Progenitor cell of endocrine pancreas (in vitro differentiated cells): Measurements from ENCODE around the gene LRRFIP1. TPM values are rescaled to one million over a fixed set of nuclear protein-coding genes. Genes with fewer than 3 reads are reported as not detected.

Experiments used
- DNase-seq: peaks from one replicate; pipeline ENCODE4 v3.0.0; 2021; ENCODE audit warnings: low spot score; ENCODE audit not compliant: unreplicated experiment
- H3K27ac Mint-ChIP-seq: 2 replicates; pipeline ENCODE4 v1.8.0; 2021; ENCODE audit warnings: mild to moderate bottlenecking, moderate library complexity, mixed read lengths
- H3K27me3 Mint-ChIP-seq: 2 replicates; pipeline ENCODE4 v1.8.0; 2021; ENCODE audit warnings: mixed read lengths
- H3K36me3 Mint-ChIP-seq: 2 replicates; pipeline ENCODE4 v1.8.0; 2022; ENCODE audit warnings: mixed read lengths; ENCODE audit not compliant: insufficient read depth
- H3K4me1 Mint-ChIP-seq: 2 replicates; pipeline ENCODE4 v1.8.0; 2021; ENCODE audit warnings: low read depth, mixed read lengths
- H3K4me3 Mint-ChIP-seq: 2 replicates; pipeline ENCODE4 v1.8.0; 2021; ENCODE audit warnings: low read depth, mild to moderate bottlenecking, moderate library complexity, mixed read lengths
- H3K9me3 Mint-ChIP-seq: 2 replicates; pipeline ENCODE4 v1.8.0; 2021; ENCODE audit warnings: low read depth, mixed read lengths
- CTCF ChIP-seq: fragments of 200-600 bp; sonication (generic); IDR thresholded peaks from one replicate; pipeline ENCODE4 v1.5.0; 2021; ENCODE audit warnings: antibody characterized with exemption, mild to moderate bottlenecking; ENCODE audit not compliant: unreplicated experiment
- total RNA-seq: library from RNA; stranded (reverse); gene quantifications from 2 replicates; pipeline ENCODE4 v1.2.1, GENCODE V29; 2021

Gene LRRFIP1
- total RNA-seq, 1 donor from 2014 or later = 68.6 TPM

GRCh38 chr2:237732070-237732469 is 104.7 kb downstream of the LRRFIP1 start:
- H3K4me3 Mint-ChIP-seq = peak overlapping the region; percentile 10
- H3K4me1 Mint-ChIP-seq = peaks cover 62% of the 10 kb centered on the region
- H3K27ac Mint-ChIP-seq = peak overlapping the region; percentile 57

GRCh38 chr2:237732790-237733381 is 105.5 kb downstream of the LRRFIP1 start:
- peaks cover 60% of the 10 kb centered on the region for H3K4me1 Mint-ChIP-seq
- H3K27me3 Mint-ChIP-seq = no peaks in the 10 kb centered on the region
- no peak for DNase-seq
- H3K4me3 Mint-ChIP-seq = peak overlapping the region; percentile 27
- H3K9me3 Mint-ChIP-seq = no peaks in the 10 kb centered on the region
- H3K27ac Mint-ChIP-seq = peak overlapping the region; percentile 94
- peaks cover 6% of the 10 kb centered on the region for H3K36me3 Mint-ChIP-seq
- TF ChIP-seq CTCF = no peak

More at GRCh38 chr2:237732070-237732469, 104.7 kb downstream of the LRRFIP1 start:
- peaks cover 5% of the 10 kb centered on the region for H3K36me3 Mint-ChIP-seq
- TF ChIP-seq CTCF = no peak
- DNase-seq = no peak
- no peaks in the 10 kb centered on the region for H3K27me3 Mint-ChIP-seq
- no peaks in the 10 kb centered on the region for H3K9me3 Mint-ChIP-seq

GRCh38 chr2:237733677-237734300 is 106.4 kb downstream of the LRRFIP1 start:
- Mint-ChIP-seq H3K27ac (peak overlapping the region; percentile 94), H3K36me3 (peaks cover 9% of the 10 kb centered on the region), H3K4me3 (peak overlapping the region; percentile 27), H3K4me1 (peaks cover 58% of the 10 kb centered on the region), H3K9me3 (no peaks in the 10 kb centered on the region), H3K27me3 (no peaks in the 10 kb centered on the region)
- DNase-seq = no peak
- no peak for TF ChIP-seq CTCF

- peaks cover 57% of the 10 kb centered on the region for H3K4me1 Mint-ChIP-seq
- H3K36me3 Mint-ChIP-seq = peaks cover 11% of the 10 kb centered on the region
- no peaks in the 10 kb centered on the region for H3K9me3 Mint-ChIP-seq
- DNase-seq = no peak
- H3K4me3 Mint-ChIP-seq = no peak overlapping the region
- no peak for TF ChIP-seq CTCF
- H3K27ac Mint-ChIP-seq = peak overlapping the region; percentile 67
- H3K27me3 Mint-ChIP-seq = no peaks in the 10 kb centered on the region
Measured at GRCh38 chr2:237734905-237735623, 107.7 kb downstream of the LRRFIP1 start.

- peaks cover 11% of the 10 kb centered on the region for H3K36me3 Mint-ChIP-seq
- H3K4me1 Mint-ChIP-seq = peaks cover 59% of the 10 kb centered on the region
- no peak for DNase-seq
- H3K27ac Mint-ChIP-seq = no peak overlapping the region
- H3K4me3 Mint-ChIP-seq = no peak overlapping the region
- H3K27me3 Mint-ChIP-seq = no peaks in the 10 kb centered on the region
- no peaks in the 10 kb centered on the region for H3K9me3 Mint-ChIP-seq
- TF ChIP-seq CTCF = no peak
Measured at GRCh38 chr2:237735798-237736197, 108.4 kb downstream of the LRRFIP1 start.
